ENCODE data around the gene ALG12.

Gene ALG12

GRCh38 chr22:49957826-49958365, 39.7 kb upstream of the ALG12 start:
- no peak for DNase-seq

DNA sequence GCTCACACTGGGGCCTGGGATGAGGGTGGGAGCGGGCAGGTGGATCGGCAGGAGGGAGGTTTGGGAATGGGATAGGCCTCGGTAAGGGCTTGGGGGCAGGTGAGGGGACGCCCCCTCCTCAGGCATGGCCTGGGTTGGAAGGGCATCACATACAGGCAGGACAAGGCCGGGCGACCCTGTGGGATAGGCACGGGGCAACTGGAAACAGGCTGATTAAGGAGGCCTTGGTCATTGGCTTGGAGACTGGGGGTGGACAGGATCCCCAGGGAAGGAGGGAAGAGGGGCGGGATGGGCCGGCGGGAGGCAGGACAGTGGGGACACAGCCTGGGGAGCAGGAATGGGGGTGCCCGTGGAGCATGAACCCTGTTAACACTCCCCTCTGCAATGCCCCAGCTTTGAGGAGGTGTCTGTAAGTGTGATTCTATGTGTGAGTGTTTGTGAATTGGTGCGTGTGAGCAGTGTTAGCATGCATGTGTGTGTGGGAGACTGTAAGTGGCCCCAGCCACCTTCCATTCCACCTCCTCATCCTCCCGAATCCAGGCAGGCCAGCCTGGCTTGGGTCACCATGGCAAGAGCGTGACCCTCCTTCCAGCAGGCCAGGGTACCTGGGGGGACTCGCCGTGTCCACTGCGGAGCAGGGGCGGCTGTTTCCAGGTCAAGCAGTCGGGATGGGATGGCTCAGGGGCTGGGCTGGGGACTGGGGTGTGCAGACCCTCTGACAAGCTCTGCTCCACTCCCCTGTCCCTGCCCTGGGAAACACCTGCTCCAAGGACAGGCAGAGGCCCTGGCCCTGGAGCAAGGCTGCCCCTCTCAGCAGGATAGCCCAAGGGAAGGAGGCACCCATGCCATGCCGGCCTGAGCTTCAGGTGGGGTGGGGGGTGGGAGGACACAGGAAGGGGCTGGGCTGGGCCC, 38.9 kb upstream of the ALG12 start:
- DNase-seq = no peak

- DNase-seq = no peak
Measured at GRCh38 chr22:49956418-49956770, 38.2 kb upstream of the ALG12 start.

DNA sequence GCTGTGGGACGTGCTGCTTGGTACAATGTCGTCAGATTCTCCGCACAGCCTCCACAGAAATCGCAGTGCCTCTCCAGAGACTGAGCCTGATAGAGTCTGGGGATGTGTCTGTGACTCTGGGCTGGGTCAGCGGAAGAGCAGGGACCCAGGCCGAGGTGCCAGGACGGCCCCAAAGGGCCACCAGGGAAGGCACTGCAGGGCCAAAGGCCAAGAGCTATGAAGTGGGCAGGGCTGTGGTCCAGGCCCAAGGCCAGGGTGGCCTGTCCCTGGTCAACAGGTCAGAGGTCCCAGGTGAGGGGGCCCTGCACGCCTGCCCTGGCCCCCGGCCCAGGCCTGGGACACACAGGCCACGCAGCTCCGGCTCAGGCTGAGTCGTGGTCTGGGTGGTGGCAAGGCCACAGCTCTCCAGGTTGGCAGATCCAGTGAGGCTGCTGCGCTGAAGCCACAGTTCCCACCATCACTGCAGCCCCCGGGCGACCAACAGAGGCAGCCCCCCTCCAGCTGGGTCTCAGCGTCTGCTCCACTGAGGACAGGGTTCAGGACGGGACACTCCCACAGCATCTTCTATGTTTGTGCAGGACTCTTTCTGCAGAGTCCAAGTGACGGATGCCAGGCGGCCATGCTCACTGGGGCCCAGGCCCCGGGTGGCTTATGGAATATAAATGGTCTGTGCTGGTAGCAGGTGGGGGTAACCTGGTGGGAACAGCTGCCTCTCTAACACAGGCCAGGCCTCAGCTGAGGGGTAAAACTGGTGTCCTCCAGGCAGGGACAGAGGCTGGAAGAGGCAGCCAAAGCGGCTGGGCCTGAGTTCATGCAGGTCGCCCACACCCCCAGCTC, 37.6 kb upstream of the ALG12 start:
- DNase-seq = no peak

DNA sequence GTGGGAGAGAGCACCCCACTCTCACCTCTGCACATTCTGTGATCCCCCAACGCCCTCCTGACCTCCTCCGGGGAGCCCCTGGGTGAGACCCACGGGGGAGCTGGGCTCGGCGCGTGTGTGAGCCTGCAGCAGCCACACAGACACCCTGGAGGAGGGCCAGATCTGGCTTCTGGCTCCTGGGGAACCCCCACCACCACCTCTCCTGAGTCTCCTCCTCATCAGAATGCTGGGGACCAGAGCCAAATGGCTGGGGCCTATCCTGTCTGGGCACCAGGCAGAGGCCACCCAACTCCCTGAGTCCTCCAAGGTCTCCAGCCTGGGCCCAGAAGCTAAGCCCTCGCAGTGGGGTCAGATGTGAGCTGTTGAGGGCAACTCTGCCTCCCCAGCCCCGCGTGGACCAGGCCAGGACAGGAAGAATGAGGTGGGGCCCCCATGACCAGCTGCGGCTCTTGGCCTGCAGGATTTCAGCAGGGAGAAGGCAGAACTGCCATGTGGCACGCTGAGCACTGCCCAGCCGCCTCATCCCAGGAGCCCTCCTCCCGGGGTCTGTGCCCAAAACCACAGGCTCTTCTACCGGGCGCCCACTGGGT, 36.8 kb upstream of the ALG12 start:
- no peak for DNase-seq

GRCh38 chr22:49954354-49954753, 36.1 kb upstream of the ALG12 start:
- DNase-seq = no peak

DNA sequence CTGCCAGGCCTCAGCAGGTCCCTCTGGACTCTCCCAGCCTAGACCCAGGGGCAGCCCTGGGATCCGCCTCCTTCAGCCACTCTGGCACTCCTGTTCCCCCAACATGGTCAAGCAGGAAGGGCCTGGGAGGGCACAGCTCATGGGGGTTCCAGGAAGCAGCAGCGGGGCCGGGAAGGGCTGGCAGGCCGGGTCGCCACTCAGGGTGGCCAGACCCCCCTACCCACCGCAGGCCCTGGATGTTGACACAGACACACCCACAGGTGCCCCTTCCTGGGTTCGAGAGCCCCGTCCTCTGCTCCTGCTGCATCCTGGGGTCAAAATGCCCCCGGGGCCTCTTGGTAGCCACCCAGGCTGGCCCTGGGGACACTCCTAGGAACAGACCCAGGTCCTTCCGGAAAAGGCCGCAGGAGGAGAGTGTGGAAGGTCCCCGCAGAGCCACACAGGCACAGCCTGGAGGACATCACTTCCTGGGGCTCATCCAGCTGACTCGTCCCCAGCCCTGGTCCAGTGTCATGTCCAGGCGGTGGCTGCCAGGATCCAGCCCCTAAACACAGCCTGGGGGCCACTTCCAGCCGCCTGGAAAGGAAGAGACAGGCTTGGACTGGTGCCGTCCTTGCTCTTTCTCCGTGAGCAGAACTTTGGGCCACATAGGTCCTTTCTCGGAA, 35.6 kb upstream of the ALG12 start:
- DNase-seq = no peak

- DNase-seq = no peak
Measured at GRCh38 chr22:49953027-49953679, 34.9 kb upstream of the ALG12 start.

- DNase-seq = no peak
Measured at GRCh38 chr22:49951986-49952896, 34.0 kb upstream of the ALG12 start.

GRCh38 chr22:49951678-49951985, 33.4 kb upstream of the ALG12 start:
- no peak for DNase-seq

- peak; percentile 90 for DNase-seq
Measured at GRCh38 chr22:49951000-49951677, 32.9 kb upstream of the ALG12 start.

DNA sequence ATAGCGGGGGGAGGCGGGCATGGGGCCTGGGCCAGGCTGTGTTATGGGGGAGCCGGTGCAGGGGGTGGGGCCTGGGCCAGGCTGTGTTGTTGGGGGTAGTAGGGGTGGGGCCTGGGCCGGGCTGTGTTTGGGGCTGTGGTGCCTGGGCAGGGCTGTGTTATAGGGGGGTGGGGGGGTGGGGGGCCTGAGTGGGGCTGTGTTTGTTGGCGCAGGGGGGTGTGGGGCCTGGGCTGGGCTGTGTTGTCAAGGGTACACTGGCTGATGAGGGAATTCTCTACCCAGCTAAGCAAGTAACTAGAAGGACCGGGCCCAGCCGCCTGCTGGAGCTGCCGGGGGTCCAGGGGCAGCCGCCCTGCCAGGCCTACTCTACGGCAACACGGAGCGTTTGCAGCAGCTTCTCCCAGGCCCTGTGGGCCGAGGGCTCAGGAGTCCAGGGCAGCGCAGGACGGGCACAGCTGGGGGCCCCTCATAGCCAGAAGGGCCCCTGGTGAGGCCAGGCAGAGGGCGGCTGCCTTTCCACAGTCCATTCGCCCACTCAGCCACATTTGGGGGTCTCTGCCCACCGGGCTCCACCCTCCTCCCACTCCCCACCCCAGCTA, 32.3 kb upstream of the ALG12 start:
- DNase-seq = no peak

GRCh38 chr22:49949914-49950292, 31.7 kb upstream of the ALG12 start:
- no peak for DNase-seq

- no peak for DNase-seq
Measured at GRCh38 chr22:49948958-49949913, 31.0 kb upstream of the ALG12 start.

DNA sequence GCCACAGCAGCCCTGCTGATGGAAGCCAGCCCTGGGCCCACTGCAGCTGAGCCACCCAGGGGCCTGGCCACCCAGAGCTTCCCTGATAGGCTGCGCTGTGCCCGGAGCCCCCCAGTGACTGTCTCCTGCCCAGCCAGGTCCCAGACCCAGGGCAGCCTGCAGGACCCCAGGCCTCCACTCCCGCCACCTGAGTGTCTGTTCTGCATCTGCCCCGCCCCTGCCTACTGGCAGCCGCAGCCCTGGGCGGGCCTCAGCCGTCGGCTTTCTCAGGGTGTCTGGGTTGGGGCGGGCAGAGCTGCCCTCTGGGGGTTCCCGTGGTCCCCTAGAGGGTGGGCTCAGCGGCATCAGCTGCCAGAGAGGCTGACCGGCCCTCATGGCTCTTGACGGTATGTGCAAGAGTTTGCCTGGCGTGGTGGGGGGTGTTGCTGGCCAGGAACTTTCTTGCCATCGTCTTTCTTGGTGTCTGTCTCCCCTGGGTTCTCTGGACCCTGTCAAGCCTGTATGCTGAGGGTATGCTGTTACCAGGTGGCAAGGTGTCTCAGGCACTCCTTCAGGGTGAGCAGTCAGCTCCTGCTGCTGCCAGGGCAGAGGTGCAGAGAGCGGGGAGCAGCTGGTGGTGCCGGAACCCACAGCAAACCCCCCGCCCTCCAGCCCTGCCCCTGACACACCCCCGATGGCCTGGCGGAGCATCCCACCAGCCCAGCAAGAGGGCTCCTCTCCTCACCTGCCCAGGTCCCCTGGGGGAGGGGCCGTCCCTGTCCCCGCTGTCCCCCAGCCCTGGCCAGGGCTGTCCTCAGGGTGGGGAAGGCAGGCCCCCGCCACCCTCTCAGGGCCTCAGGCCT, 30.1 kb upstream of the ALG12 start:
- no peak for DNase-seq

GRCh38 chr22:49947296-49947622, 29.0 kb upstream of the ALG12 start:
- DNase-seq = no peak

GRCh38 chr22:49946612-49947295, 28.5 kb upstream of the ALG12 start:
- no peak for DNase-seq
